ENCODE results near the gene SALL4.
"Not testable (repeated sequence)": the region's sequence is repeated elsewhere in the genome, so short reads cannot be mapped to it uniquely, and the experiment has no call there.

SALL4 gene

GRCh38 chr20:51756653-51757052, 45.7 kb downstream of the SALL4 start:
- TF ChIP-seq CTCF (IDR thresholded peaks at IDR 0.05; ENCODE audit: low read depth, low read length) = no peak
- no peak overlapping the region for H3K4me3 ChIP-seq (ENCODE audit: low read depth, low read length)

- not testable (repeated sequence) for H3K4me3 ChIP-seq (ENCODE audit: low read depth, low read length)
Measured at GRCh38 chr20:51753220-51753619, 49.1 kb downstream of the SALL4 start.

- H3K4me3 ChIP-seq (ENCODE audit: low read depth, low read length) = peak overlapping the region; percentile 32
- TF ChIP-seq CTCF (IDR thresholded peaks at IDR 0.05; ENCODE audit: low read depth, low read length) = no peak
Measured at GRCh38 chr20:51752343-51752951, 49.9 kb downstream of the SALL4 start.

DNA sequence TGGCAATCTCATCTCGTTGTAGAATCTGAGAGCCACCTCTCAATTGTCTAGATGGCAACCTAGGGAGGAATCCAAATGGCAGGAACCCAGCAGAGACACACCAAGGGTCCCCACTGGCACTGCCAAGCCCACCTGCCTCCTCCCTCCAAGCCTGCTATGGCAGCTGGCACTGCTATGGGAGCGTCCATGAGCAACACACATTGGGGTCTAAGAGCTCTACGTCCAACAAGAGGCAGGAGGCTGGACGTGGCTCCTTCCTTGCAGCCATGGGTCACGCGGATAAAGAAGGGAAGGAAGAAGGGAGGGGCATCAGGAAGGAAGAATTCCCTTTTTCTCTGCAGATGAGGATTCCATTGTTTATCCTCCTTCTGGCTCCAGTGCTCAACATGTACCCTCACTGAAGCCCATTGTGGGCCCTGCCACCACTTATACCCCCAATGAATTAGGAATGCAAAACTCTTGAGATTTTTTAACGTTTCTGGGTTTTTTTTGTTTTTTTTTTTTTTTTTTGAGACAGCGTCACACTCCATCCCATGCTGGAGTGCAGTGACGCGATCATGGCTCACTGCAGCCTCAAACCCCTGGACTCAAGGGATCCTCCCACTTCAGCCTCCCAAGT, 51.4 kb downstream of the SALL4 start:
- H3K4me3 ChIP-seq (ENCODE audit: low read depth, low read length) = no peak overlapping the region
- no peak for TF ChIP-seq CTCF (IDR thresholded peaks at IDR 0.05; ENCODE audit: low read depth, low read length)

DNA sequence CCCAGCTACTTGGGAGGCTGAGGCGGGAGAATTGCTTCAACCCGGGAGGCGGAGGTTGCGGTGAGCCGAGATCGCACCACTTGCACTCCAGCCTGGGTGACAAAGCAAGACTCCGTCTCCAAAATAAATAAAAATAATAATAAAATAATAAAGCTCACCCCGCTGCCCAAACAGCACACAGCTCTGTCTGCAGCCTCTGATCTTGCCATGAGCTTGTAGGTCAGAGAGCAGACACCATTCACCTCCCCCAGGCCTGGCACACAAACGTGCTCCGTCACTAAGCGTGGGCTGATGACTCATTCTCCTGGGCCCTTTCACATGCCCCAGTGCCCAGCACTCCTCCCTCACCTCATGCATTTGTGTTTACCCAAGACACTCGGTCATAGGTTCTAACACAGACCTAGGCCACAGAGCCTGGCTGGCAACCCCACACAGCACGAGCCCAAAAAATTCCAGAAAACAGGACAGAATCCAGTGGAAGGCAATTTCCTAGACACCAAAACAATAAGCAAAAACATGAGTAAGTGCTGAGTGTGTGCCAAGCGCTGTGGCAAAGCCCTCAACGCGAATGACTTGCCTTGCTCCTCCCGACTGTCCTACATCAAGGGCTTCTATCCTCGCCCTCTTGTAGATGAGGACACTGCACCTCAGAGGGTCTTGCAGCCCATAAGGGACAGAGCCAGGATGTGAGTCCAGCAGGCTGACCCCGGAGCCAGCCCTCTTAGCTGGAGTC, 52.1 kb downstream of the SALL4 start:
- H3K4me3 ChIP-seq (ENCODE audit: low read depth, low read length) = no peak overlapping the region
- no peak for TF ChIP-seq CTCF (IDR thresholded peaks at IDR 0.05; ENCODE audit: low read depth, low read length)

DNA sequence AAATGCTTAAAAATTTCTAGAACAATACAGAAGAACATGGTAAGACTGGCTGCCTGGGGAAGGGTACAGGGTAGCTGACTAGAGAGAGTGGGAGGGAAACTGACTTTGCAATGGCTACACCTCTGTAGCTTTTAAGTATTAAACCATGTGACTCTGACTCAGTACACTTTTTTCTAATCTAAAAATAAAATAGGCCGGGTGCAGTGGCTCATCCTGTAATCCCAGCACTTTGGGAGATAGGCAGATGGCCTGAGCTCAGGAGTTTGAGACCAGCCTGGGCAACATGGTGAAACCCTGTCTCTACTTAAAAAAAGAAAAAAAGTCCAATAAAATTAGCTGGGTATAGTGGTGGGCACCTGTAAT, 52.7 kb downstream of the SALL4 start:
- no peak for TF ChIP-seq CTCF (IDR thresholded peaks at IDR 0.05; ENCODE audit: low read depth, low read length)
- no peak overlapping the region for H3K4me3 ChIP-seq (ENCODE audit: low read depth, low read length)

DNA sequence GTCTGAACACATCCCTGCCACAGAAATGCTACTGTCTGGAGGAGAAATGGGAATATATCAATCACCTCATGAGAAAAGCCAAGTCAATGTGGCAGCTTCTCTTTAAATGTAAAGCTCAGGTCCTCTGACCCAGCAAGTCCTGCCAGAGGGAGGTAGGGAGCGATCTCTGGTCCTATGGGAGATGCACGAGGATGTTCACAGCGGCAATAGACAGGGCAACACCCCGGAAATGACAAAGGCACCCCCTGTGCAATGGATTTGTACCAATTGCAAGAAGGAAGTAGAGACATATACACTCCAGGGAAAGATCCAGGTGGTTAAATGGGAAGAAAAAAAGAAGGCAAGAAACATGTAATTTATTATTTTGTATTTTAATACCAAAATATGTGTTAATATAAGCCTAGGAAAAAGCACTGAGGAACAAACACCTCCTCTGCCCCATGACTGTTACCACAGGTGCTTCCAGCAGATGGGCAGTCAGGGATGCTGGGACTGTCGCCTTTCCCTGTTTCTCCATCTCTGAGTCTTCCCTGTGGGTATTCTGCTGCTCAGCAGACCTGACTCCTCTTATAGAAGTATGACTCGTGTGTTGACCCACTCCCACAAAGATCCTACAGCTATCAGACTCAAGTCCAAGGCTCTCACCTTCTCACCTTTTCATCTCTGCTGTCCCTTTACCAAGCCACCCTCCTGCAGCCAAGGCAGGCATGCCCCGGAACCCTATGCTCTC, 55.0 kb downstream of the SALL4 start:
- no peak for TF ChIP-seq CTCF (IDR thresholded peaks at IDR 0.05; ENCODE audit: low read depth, low read length)
- no peak overlapping the region for H3K4me3 ChIP-seq (ENCODE audit: low read depth, low read length)
